ENCODE measurements around the gene BICD2.

GRCh38 chr9:92706218-92706940 lies 58.3 kb downstream of the BICD2 start:
- TF ChIP-seq CTCF (IDR thresholded peaks at IDR 0.05) (peak in 1 of 2 donors; percentile 52), POLR2A (IDR thresholded peaks at IDR 0.05) (no peak)

All from suprapubic skin (tissue), 3 donors.